ENCODE data around the gene CST9. TPM values are rescaled to one million over a fixed set of nuclear protein-coding genes. Genes with fewer than 3 reads are reported as not detected.

Gene CST9
- total and polyA plus RNA-seq, 9 donors = not detected

DNA sequence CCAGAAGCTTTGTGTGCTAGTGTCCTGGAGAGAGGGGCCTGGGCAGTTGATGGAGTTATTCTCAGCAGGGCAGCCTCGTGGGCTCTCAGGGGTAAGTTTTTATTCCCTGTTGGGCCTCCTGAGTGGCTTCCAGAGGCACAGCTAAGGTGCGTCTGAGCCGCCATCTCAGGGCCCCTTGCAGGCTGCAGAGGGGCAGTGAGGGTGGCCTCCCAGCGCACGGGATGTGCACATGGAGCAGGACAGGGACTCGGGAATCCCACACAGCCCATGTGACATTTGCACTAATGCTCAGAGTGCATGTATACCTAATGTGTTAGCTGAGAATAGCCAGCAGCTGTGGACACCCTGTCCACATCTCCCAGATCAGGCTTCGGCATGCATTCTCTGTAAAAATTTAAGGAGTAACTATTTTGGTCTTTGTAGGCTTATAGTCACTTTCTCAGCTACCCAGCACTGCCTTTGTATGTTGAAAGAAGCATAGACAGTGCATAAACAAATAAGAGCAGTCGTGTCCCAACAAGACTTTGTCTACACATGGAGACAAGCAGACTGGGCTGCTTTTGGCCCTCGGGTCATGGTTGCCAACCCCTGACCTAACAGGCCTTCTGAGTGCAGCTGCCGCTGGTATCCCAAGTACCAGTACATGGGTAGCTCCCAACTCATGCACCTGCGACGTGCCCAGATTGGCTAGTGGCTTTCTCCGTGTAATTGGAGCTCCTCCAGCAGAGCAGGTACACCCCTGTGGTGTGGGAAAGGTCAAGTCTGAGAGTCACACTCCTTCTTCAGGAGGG, 18.8 kb downstream of the CST9 start:
- H3K36me3 ChIP-seq = no peaks in the 10 kb centered on the region
- no peaks in the 10 kb centered on the region for H3K27me3 ChIP-seq
- intact Hi-C loops (cut with DNase I) = no loop called here
- H3K4me1 ChIP-seq (ENCODE audit: insufficient read depth) = no peaks in the 10 kb centered on the region
- no peak overlapping the region for H3K27ac ChIP-seq
- no peaks in the 10 kb centered on the region for H3K9me3 ChIP-seq
- no peak overlapping the region for H3K4me3 ChIP-seq
- TF ChIP-seq EP300 (IDR thresholded peaks at IDR 0.05) (no peak), POLR2A (IDR thresholded peaks at IDR 0.05) (no peak)
- TF ChIP-seq, protein P1, sequence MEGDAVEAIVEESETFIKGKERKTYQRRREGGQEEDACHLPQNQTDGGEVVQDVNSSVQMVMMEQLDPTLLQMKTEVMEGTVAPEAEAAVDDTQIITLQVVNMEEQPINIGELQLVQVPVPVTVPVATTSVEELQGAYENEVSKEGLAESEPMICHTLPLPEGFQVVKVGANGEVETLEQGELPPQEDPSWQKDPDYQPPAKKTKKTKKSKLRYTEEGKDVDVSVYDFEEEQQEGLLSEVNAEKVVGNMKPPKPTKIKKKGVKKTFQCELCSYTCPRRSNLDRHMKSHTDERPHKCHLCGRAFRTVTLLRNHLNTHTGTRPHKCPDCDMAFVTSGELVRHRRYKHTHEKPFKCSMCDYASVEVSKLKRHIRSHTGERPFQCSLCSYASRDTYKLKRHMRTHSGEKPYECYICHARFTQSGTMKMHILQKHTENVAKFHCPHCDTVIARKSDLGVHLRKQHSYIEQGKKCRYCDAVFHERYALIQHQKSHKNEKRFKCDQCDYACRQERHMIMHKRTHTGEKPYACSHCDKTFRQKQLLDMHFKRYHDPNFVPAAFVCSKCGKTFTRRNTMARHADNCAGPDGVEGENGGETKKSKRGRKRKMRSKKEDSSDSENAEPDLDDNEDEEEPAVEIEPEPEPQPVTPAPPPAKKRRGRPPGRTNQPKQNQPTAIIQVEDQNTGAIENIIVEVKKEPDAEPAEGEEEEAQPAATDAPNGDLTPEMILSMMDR (IDR thresholded peaks at IDR 0.05) = no peak
- no peak for DNase-seq
- 65 to 73% (median 67%) methylated on average over 13 of the region's 13 CpGs for WGBS, 3 donors

DNA sequence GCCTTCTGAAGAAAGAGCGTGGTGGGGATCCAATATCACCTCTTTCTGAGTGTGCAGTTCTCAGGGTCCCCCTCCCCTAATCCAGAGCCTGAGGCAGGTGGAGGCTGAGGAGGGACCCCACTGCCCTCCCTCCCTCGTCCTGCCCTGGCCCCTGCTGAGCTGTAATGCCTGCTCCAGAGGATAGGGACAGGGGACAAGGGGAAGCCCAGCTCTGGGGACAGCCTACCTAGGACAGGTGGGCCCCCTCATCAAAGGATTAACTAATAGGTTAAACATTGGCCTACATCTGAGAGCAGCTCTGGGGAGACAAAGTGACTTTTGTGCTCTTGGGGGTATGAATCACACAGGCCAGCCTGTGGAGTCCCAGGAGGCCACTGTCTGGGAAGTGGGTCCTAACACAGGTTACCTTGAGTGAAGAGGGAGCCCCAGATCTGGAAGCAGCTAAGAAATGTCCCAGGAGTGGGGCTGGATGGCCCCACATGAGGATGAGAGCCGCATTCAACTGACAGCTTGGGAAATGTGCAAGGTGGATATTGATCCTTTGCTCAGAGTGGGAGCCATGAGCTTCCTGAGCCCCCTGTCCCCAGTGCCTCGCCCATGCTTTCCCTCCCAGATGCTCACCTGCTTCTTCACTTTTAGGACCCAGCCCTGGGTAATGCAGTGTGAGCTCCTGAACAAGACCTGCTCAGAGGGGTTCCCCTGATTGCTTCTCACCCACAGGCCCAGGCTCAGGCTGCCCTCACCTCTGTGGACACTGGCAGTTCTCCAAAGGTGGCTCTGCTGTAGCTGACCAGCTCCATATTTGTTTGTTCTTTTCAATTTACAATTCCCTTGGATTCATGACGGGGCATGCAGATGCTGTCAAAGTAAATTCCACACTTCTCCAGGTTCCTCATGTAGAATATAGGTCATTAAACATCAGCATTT, 19.6 kb downstream of the CST9 start:
- H3K9me3 ChIP-seq = no peaks in the 10 kb centered on the region
- H3K36me3 ChIP-seq = no peaks in the 10 kb centered on the region
- TF ChIP-seq, protein P1 (IDR thresholded peaks at IDR 0.05) = no peak
- no peak for TF ChIP-seq EP300 (IDR thresholded peaks at IDR 0.05)
- no peak for TF ChIP-seq POLR2A (IDR thresholded peaks at IDR 0.05)
- intact Hi-C loops (cut with DNase I) = no loop called here
- no peak for DNase-seq
- no peaks in the 10 kb centered on the region for H3K4me1 ChIP-seq (ENCODE audit: insufficient read depth)
- no peak overlapping the region for H3K4me3 ChIP-seq
- H3K27me3 ChIP-seq = no peaks in the 10 kb centered on the region
- H3K27ac ChIP-seq = no peak overlapping the region
- 62 to 72% (median 68%) methylated on average over 5 of the region's 5 CpGs for WGBS, 3 donors

DNA sequence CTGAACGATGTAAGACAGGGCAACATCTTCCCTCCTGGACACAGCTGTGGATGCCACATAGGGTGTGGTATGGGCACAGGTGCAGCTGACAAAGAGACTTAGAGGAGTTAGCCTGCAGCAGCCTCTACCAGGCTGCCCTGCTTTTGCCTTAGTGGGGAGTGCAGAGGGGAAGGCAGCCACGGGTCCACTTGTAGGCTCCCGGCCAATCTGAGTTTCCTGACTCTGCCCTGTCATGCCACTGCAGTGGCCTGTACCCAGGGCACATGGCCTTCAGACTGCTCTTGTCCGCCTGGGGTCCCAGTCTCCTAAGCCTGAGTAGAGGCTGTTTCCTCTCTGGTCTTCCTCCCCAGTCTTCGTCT, 20.3 kb downstream of the CST9 start:
- no peaks in the 10 kb centered on the region for H3K9me3 ChIP-seq
- H3K4me1 ChIP-seq (ENCODE audit: insufficient read depth) = no peaks in the 10 kb centered on the region
- no peak overlapping the region for H3K27ac ChIP-seq
- TF ChIP-seq EP300 (IDR thresholded peaks at IDR 0.05) (no peak), POLR2A (IDR thresholded peaks at IDR 0.05) (no peak)
- TF ChIP-seq, protein P1 (IDR thresholded peaks at IDR 0.05) = no peak
- no peak overlapping the region for H3K4me3 ChIP-seq
- intact Hi-C loops (cut with DNase I) = no loop called here
- no peak for DNase-seq
- 66 to 86% (median 76%) methylated on average over 5 of the region's 5 CpGs for WGBS, 3 donors
- no peaks in the 10 kb centered on the region for H3K36me3 ChIP-seq
- H3K27me3 ChIP-seq = no peaks in the 10 kb centered on the region

DNA sequence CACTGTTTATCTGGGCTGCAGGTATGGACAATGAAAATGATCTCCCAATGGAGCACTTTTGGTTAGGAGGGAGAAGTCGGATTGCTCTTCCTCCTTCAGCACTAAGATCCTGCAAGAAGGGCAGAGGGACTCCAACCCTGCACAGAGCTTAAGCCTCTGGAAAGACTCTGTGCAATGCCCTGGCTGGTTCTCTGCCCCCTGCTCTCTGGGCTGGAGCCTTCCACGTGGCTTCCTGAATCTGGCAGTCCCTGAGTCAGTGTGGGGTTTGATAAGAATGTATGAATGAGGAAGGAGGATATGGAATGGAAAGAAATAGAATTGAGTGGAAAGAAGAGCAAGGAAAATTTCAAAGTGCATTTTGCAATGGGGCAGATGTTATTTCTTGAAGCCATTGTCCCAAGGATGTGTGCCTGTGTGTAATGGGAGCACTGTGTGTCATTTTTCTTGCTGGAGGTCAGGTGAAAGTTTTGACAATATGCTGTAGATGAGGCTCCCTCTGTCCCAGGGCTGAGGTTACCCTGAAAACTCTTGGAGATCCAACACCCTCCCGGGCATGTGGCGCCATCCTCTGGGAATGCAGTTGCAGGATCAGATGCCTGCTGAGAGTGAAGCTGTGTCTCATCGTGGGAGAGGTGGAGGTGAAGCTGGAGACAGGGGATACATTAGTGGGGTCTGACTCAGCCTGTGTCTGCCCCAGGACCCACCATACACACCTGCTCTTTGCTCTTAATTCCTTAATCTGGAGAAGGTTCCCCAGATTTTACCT, 21.1 kb downstream of the CST9 start:
- intact Hi-C loops (cut with DNase I) = no loop called here
- TF ChIP-seq, protein P1 (IDR thresholded peaks at IDR 0.05) = no peak
- no peak for TF ChIP-seq POLR2A (IDR thresholded peaks at IDR 0.05)
- TF ChIP-seq EP300 (IDR thresholded peaks at IDR 0.05) = no peak
- H3K27ac ChIP-seq = no peak overlapping the region
- no peaks in the 10 kb centered on the region for H3K9me3 ChIP-seq
- H3K4me1 ChIP-seq (ENCODE audit: insufficient read depth) = no peaks in the 10 kb centered on the region
- DNase-seq = no peak
- no peaks in the 10 kb centered on the region for H3K27me3 ChIP-seq
- WGBS, 3 donors = 54 to 65% (median 58%) methylated on average over 5 of the region's 5 CpGs
- H3K36me3 ChIP-seq = no peaks in the 10 kb centered on the region
- H3K4me3 ChIP-seq = no peak overlapping the region

Measured in ovary (tissue), 9 donors.